IPS DF 6.9 (cell line): ENCODE measurements around the gene POU6F2.

Experiments
- DNase-seq: peaks from one replicate; pipeline ENCODE4 v3.0.0-alpha.2; 2013; ENCODE audit warnings: low read depth, low spot score
- H3K27ac ChIP-seq: one replicate; pipeline ENCODE4 v1.5.1; 2013; ENCODE audit warnings: low read length, control low read depth
- H3K27me3 ChIP-seq: 2 replicates; pipeline ENCODE4 v1.6.1; 2013; ENCODE audit warnings: mild to moderate bottlenecking, low read length; ENCODE audit not compliant: control insufficient read depth, insufficient read depth
- H3K36me3 ChIP-seq: 2 replicates; pipeline ENCODE4 v1.6.1; 2013; ENCODE audit warnings: low read length; ENCODE audit not compliant: control insufficient read depth, insufficient read depth
- H3K4me1 ChIP-seq: 2 replicates; pipeline ENCODE4 v1.6.1; 2013; ENCODE audit warnings: low read length; ENCODE audit not compliant: control insufficient read depth, insufficient read depth
- H3K4me3 ChIP-seq: 2 replicates; pipeline ENCODE4 v1.5.1; 2013; ENCODE audit warnings: mild to moderate bottlenecking, low read length
- H3K9me3 ChIP-seq: 2 replicates; pipeline ENCODE4 v1.6.1; 2013; ENCODE audit warnings: low read length, inconsistent platforms; ENCODE audit not compliant: control insufficient read depth, insufficient read depth
- WGBS: extraction: QIAGEN DNeasy Blood & Tissue Kit; methylation state at CpG from one replicate; pipeline ENCODE4 v1.1.7; 2013; ENCODE audit warnings: mixed read lengths, missing lambda C conversion rate; ENCODE audit not compliant: insufficient read length, insufficient coverage; 5-methylcytosine and 5-hydroxymethylcytosine counted together

The POU6F2 gene

DNA sequence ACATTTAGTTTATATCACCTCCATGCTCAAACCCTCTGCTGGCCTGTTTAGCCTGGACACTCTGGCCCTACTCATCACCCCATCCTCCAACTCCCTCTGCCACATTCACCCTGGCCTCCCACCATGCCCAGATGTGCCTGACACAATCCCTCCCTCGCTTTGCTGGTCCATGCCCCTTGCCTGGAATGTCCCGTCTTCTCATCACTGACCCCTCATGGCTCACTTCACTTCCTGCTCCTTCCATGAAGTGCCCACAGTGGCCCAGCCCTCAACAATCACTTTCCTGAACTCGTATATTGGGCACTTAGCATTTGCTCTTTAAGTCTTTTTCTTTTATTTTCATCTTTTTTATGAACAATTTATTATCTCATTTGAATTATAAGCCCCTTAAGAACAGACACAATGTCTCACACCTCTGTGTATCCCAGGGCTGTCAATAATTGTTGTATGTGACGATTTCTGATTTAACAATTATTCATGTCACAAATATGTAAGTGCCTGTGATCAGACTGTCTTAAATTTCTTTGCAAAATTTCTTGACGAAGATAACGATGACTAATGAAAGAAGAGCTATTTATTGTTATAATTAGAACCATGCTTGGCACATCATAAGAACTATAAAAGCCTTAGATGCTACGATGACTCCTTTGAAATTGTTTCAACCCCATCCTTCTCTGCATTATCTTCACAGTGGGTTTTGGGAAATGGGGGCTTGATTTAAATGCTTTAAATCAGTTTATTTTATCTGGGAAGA, 378.6 kb downstream of the POU6F2 start:
- Histone ChIP-seq H3K9me3 (no peaks in the 10 kb centered on the region), H3K4me3 (no peak overlapping the region), H3K4me1 (peaks cover 5% of the 10 kb centered on the region), H3K36me3 (no peaks in the 10 kb centered on the region), H3K27me3 (no peaks in the 10 kb centered on the region), H3K27ac (no peak overlapping the region)
- no peak for DNase-seq
- no CpG with 5 or more reads among the region's 7 CpGs for WGBS

DNA sequence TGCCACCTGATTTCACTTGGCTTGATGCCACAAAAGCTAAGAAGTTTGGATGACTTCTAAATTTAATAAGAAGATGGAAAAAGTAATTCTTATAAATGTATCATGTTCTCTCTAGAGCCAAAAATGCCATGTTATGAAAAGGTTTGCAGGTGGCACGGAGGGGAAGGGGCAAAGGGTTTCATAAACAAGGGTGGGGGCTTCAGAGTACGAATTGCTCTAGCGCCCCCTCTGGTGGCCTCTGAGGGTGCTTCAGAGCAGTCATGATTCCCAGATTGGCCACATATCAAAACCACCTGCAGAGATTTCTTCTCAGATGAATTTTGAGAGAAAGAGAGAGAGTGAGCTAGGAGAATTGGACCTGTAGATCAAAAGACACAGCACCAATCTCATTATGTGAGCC, 379.9 kb downstream of the POU6F2 start:
- DNase-seq: no peak
- H3K4me3 ChIP-seq: no peak overlapping the region
- H3K4me1 ChIP-seq: peaks cover 2% of the 10 kb centered on the region
- no CpG with 5 or more reads among the region's 3 CpGs for WGBS
- H3K27ac ChIP-seq: no peak overlapping the region
- no peaks in the 10 kb centered on the region for H3K9me3 ChIP-seq
- H3K27me3 ChIP-seq: no peaks in the 10 kb centered on the region
- no peaks in the 10 kb centered on the region for H3K36me3 ChIP-seq

DNA sequence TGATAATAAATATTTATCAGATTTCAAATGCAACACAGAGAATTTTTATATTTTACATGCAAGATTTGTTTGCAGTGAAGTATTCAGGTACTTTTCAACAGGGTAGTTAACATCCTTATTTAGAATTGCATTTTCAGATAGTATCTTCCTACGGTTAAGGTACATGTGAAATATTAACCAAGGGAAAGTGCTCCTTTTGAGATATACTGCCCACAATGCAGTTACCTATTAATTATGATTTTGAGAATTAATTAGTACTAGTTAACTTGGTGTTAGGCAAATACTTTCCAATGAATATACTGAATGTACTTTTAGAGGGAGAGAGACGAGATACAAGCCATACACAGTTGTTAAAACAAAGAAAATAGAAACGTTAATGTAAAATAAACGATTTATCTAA, 382.3 kb downstream of the POU6F2 start:
- no peaks in the 10 kb centered on the region for H3K36me3 ChIP-seq
- no peak overlapping the region for H3K27ac ChIP-seq
- WGBS: no CpG with 5 or more reads among the region's 4 CpGs
- DNase-seq: no peak
- no peaks in the 10 kb centered on the region for H3K9me3 ChIP-seq
- H3K4me3 ChIP-seq: no peak overlapping the region
- no peaks in the 10 kb centered on the region for H3K4me1 ChIP-seq
- H3K27me3 ChIP-seq: no peaks in the 10 kb centered on the region

DNA sequence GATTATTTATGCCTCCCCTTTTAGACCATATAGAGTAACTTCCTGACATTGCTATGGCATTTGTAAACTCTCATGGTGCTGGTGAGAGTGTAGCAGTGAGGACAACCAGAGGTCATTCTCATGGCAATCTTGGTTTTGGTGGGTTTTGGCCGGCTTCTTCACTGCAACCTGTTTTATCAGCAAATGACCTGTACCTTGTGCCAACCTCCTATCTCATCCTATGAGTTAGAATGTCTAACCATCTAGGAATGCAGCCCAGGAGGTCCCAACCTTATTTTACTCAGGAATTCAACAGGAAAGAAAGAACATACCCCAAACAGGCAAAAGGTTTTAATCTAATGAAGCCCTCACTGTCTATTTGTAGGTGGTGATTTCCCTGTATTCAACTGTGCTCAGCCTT, 383.1 kb downstream of the POU6F2 start:
- H3K27me3 ChIP-seq: no peaks in the 10 kb centered on the region
- no peaks in the 10 kb centered on the region for H3K9me3 ChIP-seq
- no peaks in the 10 kb centered on the region for H3K4me1 ChIP-seq
- DNase-seq: no peak
- H3K27ac ChIP-seq: no peak overlapping the region
- no peak overlapping the region for H3K4me3 ChIP-seq
- no peaks in the 10 kb centered on the region for H3K36me3 ChIP-seq
- WGBS: no CpG with 5 or more reads among the region's 1 CpG

DNA sequence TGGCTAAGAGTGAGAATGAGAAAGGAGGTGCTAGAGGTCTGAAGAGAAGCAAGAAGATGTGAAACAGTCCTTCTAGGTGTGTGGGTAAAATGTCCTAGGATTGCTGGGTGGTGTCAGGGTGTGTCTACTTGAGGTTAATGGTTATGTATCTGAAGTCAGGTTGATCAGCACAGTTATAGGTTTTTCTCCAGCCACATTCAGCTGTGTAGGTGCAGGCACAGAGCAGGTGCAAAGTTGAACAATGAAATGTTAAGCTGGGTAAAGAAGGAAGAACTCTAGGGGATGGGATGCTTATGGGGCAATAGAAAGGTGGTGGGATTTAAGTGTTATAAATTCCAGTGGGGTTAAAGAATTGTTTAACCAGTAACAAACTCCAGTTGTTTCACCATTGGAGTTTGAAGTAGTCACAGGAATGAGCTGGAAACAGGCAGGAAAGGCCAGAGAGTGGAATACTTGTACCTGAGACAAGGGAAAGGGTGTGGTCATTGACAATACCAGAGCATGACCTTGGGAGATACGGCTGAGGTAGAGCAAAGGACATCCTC, 388.1 kb downstream of the POU6F2 start:
- H3K27me3 ChIP-seq: no peaks in the 10 kb centered on the region
- H3K4me3 ChIP-seq: no peak overlapping the region
- H3K36me3 ChIP-seq: no peaks in the 10 kb centered on the region
- no peaks in the 10 kb centered on the region for H3K9me3 ChIP-seq
- H3K27ac ChIP-seq: no peak overlapping the region
- no peaks in the 10 kb centered on the region for H3K4me1 ChIP-seq
- no CpG with 5 or more reads among the region's 1 CpG for WGBS
- DNase-seq: no peak

DNA sequence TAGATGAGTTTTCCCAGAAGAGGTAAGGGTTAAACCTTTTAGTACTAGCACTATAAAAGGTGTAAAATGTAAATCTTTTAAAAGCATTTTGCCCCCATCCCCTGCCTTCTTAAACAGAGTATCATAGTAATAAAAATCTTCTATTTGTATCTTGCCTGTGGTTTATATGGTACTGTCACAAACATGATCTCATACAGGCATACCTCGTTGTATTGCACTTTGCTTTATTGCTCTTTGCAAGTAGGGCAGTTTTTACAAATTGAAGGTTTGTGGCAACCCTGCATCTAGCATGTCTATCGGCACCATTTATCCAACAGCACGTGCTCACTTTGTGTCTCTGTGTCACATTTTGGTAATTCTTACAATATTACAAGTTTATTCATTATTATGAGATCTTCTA, 389.7 kb downstream of the POU6F2 start:
- no CpG with 5 or more reads among the region's 3 CpGs for WGBS
- no peak overlapping the region for H3K27ac ChIP-seq
- no peaks in the 10 kb centered on the region for H3K4me1 ChIP-seq
- no peaks in the 10 kb centered on the region for H3K27me3 ChIP-seq
- DNase-seq: no peak
- H3K36me3 ChIP-seq: no peaks in the 10 kb centered on the region
- no peaks in the 10 kb centered on the region for H3K9me3 ChIP-seq
- no peak overlapping the region for H3K4me3 ChIP-seq

DNA sequence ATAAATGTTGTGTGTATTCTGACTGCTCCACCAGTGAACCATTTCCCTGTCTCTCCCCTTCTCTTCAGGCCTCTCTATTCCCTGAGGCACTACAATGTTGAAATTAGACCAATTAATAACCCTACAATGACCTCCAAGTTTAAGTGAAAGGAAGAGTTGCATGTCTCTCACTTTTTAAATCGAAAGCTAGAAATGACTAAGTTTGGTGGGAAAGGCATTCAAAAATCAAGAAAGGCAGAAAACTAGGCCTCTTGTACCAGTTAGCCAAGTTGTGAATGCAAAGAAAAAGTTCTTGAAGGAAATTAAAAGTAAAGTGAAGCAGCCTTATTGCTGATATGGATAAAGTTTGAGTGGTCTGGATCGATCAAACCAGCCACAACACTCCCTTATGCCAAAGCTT, 390.2 kb downstream of the POU6F2 start:
- no CpG with 5 or more reads among the region's 2 CpGs for WGBS
- H3K27me3 ChIP-seq: no peaks in the 10 kb centered on the region
- H3K4me1 ChIP-seq: no peaks in the 10 kb centered on the region
- H3K4me3 ChIP-seq: no peak overlapping the region
- no peak for DNase-seq
- no peak overlapping the region for H3K27ac ChIP-seq
- no peaks in the 10 kb centered on the region for H3K9me3 ChIP-seq
- H3K36me3 ChIP-seq: no peaks in the 10 kb centered on the region

DNA sequence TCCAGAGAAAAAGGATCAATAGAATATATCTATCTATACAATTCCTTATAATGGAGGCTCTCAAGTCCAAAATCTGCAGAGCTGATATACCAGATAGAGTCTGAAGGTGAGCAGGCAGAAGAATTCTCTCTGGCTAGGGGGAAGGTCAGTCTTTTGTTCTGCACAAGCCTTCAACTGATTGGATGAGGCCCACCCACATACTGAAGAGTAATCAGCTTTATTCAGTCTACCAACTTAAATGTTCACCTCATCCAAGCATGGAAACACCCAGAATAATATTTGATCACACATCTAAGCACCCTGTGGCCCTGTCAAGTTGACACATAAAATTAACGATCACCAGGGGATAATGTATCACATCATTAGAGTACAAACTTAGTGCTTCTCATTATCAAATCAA, 394.7 kb downstream of the POU6F2 start:
- WGBS: no CpG with 5 or more reads among the region's 1 CpG
- H3K36me3 ChIP-seq: no peaks in the 10 kb centered on the region

DNA sequence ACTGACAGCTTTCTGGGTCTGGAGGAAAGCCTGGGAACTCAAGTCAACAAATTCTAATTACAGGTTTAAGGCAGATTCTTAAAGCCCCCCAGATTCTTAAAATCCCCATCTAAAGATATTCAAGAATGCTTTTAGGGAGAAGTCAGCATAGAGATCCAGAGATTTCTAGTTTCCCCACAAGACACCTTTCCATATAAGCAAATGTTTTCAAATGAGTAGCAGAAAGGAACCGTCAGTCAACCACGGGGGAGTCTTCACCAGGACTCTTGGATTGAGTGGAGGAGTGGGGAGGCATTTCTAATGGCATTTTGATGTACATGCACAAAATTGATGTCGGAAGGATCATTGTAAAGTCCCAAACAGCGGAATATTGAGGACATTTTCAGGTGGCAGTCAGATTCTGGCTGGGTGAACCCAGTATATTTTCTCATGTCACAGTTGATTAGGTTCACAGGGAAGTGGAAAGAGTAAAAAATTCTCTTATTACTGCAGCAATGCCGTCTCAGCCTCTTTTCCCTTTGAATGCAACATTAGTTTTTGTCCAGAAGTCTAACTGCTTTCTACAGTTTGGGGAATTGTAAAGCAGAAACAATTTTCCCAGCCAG, 396.8 kb downstream of the POU6F2 start:
- Histone ChIP-seq H3K4me3 (no peak overlapping the region), H3K27ac (no peak overlapping the region), H3K27me3 (no peaks in the 10 kb centered on the region), H3K4me1 (0 out of 2 replicates have a peak, but pooled peaks cover 1% of the 10 kb centered on the region), H3K9me3 (no peaks in the 10 kb centered on the region), H3K36me3 (no peaks in the 10 kb centered on the region)
- no peak for DNase-seq
- no CpG with 5 or more reads among the region's 5 CpGs for WGBS

More for the DNA sequence above, 394.7 kb downstream of the POU6F2 start:
- no peaks in the 10 kb centered on the region for H3K9me3 ChIP-seq
- no peak overlapping the region for H3K4me3 ChIP-seq
- no peak overlapping the region for H3K27ac ChIP-seq
- H3K27me3 ChIP-seq: no peaks in the 10 kb centered on the region
- H3K4me1 ChIP-seq: 0 out of 2 replicates have a peak, but pooled peaks cover 1% of the 10 kb centered on the region
- no peak for DNase-seq

DNA sequence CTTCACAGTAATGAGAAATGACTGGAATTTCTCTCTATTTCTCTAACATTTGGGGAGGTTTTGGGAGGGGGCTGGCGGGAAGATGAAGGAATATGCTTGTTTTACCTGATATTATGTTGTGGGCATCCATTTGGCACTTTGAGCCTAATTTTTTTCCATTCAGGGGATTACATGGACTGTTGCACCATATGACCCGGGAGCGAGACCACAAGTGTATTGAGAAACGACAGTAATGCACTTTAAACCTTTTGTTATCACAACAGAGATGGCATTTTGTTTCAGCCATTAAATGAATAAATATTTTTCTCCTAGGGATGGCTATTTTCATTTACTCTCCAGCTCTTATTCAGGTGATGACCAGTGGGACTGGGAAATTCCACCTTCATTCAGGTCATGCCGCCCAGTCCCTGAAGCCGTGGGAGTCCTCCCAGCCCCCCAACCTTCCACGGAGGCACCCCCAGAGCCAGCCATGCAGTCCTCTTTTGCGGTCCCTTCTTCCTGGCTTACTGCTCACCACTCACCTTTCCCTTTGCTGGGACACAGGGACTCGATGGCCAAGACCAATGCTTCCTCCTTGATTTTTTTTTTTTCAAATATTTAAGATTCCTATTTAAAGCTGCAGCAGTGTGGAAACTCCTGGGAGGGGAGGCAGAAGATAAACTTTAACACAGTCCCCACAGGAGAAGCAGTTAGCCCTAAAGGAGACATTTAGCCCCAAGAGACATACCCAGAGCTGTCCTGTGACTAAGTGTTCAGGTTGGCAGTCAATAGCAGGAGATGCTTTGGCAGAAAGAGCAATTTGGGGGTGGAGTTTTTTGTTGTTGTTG, 397.6 kb downstream of the POU6F2 start:
- H3K36me3 ChIP-seq: no peaks in the 10 kb centered on the region
- DNase-seq: no peak
- H3K4me3 ChIP-seq: no peak overlapping the region
- H3K27ac ChIP-seq: no peak overlapping the region
- H3K9me3 ChIP-seq: no peaks in the 10 kb centered on the region
- no CpG with 5 or more reads among the region's 9 CpGs for WGBS
- no peaks in the 10 kb centered on the region for H3K27me3 ChIP-seq
- 0 out of 2 replicates have a peak, but pooled peaks cover 1% of the 10 kb centered on the region for H3K4me1 ChIP-seq
